Measurements from ENCODE around the gene LBH.

DNA sequence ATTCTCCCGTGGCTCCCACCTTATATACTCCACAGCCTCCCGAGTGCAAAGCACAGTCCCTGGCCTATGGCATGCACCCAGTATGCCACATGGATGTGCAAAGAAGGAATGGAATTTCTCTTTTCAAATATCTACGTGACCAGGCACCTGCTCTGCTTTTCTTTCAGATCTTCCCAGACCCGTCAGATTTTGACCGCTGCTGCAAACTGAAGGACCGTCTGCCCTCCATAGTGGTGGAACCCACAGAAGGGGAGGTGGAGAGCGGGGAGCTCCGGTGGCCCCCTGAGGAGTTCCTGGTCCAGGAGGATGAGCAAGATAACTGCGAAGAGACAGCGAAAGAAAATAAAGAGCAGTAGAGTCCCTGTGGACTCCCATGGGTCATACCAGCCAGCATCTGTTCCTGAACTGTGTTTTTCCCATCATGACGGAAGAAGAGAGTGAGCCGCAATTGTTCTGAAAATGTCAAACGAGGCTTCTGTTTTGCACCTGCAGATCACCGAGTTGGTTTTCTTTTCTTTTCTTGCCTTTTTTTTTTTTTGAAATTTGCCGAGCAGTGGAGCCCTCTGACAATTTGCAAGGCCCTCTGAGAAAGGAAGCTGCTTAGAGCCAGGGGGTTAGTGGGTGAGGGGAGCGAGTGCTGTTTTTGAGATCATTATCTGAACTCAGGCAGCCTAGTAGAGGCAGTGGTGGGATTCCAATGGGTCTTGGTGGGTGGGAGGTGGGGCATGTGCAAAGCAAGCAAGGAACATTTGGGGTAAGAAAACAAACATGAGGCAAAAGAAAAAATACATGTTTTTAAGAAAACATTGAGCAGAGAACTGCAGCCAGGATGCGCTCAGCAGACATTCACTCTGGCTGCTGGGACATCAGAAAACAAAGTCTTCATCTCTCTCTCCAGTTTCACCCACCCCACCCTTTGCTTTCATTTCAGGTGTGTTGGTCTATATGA lies 26.2 kb downstream of the LBH start:
- TF ChIP-seq, protein P1, sequence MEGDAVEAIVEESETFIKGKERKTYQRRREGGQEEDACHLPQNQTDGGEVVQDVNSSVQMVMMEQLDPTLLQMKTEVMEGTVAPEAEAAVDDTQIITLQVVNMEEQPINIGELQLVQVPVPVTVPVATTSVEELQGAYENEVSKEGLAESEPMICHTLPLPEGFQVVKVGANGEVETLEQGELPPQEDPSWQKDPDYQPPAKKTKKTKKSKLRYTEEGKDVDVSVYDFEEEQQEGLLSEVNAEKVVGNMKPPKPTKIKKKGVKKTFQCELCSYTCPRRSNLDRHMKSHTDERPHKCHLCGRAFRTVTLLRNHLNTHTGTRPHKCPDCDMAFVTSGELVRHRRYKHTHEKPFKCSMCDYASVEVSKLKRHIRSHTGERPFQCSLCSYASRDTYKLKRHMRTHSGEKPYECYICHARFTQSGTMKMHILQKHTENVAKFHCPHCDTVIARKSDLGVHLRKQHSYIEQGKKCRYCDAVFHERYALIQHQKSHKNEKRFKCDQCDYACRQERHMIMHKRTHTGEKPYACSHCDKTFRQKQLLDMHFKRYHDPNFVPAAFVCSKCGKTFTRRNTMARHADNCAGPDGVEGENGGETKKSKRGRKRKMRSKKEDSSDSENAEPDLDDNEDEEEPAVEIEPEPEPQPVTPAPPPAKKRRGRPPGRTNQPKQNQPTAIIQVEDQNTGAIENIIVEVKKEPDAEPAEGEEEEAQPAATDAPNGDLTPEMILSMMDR (IDR thresholded peaks at IDR 0.05) = no peak
- no peak for TF ChIP-seq POLR2A (IDR thresholded peaks at IDR 0.05)

Data from lower leg skin (tissue), 3 donors.